ENCODE data around the gene DDC.
"Not testable (repeated sequence)": the region's sequence is repeated elsewhere in the genome, so short reads cannot be mapped to it uniquely, and the experiment has no call there.

The DDC gene

DNA sequence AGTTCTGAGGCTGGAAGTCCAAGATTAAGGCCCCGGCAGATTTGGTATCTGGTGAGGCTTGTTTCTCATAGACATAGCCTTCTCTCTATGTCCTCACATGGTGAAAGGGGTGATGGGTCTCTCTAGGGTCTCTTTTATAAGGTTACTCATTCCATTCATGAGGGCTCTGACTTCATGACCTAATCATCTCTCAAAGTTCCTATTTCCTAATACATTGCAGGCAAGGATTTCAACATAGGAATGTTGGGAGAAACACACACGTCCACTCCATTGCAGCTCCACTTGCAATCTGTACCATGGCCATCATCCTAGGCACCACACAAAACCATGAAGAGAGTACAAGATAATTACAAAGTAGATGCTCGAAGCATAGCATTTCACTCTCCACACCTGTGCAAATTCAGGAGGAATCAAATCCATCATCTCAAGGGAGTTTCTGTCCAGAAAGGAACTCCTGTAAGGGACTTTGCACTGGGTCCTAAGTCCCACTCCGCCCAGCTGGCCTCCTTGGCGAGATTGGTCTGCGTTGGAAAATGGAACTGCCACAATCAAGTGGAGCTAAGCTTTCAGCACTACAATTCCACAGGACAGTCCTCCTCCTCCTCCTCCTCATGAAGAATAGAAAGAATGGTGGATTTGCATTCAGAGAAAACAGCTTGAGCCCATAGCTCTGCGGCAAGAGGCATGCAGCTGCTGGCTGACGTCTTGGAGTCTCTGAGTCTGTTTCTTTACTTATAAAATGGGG lies 8.8 kb downstream of the DDC start:
- no peak overlapping the region for H3K4me3 ChIP-seq (ENCODE audit: insufficient read depth, low read depth, low read length, poor library complexity, severe bottlenecking)
- H3K36me3 ChIP-seq (ENCODE audit: control insufficient read depth, insufficient read depth, low read length), result no peaks in the 10 kb centered on the region
- no peaks in the 10 kb centered on the region for H3K4me1 ChIP-seq (ENCODE audit: control insufficient read depth, insufficient read depth, low read length, poor library complexity, severe bottlenecking)
- DNase-seq, result no peak
- H3K27ac ChIP-seq (ENCODE audit: insufficient read depth, low read length, poor library complexity, severe bottlenecking), result no peak overlapping the region
- peaks cover 3% of the 10 kb centered on the region for H3K27me3 ChIP-seq (replicated peaks; ENCODE audit: control insufficient read depth, insufficient read depth, low read length, poor library complexity, severe bottlenecking)
- no peaks in the 10 kb centered on the region for H3K9me3 ChIP-seq (ENCODE audit: control insufficient read depth, low read length)

DNA sequence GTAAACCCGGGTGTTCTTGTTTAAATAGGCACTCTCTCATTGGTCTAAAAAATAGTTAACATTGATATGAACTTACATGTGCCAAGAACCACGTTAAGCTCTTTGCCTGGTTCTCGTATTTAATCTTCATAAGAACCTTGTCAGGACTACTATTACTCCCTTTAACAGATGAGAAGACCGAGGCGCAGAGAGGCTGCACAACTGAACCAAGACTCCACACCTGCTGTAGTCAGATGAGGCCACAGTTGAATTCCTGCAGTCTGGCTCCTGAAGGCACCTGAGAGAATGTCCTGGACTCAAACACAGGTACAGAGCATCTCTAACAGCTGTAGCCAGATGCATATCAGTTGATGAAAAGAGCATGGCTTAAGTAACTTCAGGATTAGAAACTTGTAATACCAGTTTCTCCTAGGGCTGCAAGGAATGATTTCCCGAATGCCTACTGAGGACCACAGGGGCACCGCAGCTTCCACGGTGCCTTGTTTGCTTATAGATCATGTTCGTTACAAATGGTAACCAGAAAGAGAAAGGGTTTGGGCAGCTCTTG lies 9.5 kb downstream of the DDC start:
- no peak for DNase-seq
- Histone ChIP-seq H3K9me3 (ENCODE audit: control insufficient read depth, low read length) (no peaks in the 10 kb centered on the region), H3K27me3 (replicated peaks; ENCODE audit: control insufficient read depth, insufficient read depth, low read length, poor library complexity, severe bottlenecking) (peaks cover 3% of the 10 kb centered on the region), H3K4me1 (ENCODE audit: control insufficient read depth, insufficient read depth, low read length, poor library complexity, severe bottlenecking) (no peaks in the 10 kb centered on the region), H3K4me3 (ENCODE audit: insufficient read depth, low read depth, low read length, poor library complexity, severe bottlenecking) (no peak overlapping the region), H3K27ac (ENCODE audit: insufficient read depth, low read length, poor library complexity, severe bottlenecking) (no peak overlapping the region), H3K36me3 (ENCODE audit: control insufficient read depth, insufficient read depth, low read length) (no peaks in the 10 kb centered on the region)

DNA sequence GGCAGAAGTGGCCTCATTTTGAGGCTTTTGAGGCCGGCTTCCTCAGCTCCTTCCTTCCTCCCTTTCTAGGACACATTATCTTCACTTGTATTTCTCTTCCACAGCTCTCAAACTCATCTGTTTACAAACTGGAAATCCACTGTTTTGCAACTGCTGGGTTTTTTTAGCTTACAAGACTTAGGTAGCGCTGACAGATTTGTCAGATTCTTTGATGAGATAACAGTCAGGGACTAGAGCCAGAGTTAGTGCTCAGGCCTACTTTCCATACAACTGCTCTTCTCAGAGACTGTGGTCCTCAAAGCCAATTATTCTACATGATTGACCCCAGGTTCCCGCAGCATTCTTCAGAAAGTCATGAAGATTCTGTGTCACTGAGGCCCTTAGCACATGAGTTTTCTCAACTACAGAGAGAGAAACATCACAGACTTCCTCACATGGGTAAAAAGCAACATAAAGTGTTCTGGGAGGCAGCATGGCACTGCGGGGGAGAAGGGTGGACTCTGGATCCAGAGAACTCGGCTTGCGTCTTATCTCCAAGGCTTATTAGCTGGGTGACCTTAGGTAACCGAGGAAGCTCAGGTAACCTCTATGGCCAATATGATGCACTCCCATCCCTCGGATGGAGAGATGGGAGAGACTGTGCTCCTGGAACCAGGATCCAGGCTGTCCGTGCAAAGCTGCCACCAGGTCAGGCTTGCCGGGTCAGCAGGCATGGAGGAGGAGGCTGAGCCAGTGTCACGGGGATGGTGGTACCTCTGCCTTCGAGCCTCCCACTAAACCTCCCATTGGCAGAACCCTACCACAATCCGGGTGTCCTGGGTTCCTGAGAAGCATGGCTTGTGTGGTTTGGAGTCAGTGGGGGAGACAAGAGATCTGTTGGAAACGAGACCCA lies 10.5 kb downstream of the DDC start:
- Histone ChIP-seq H3K4me3 (ENCODE audit: insufficient read depth, low read depth, low read length, poor library complexity, severe bottlenecking) (no peak overlapping the region), H3K9me3 (ENCODE audit: control insufficient read depth, low read length) (no peaks in the 10 kb centered on the region), H3K36me3 (ENCODE audit: control insufficient read depth, insufficient read depth, low read length) (no peaks in the 10 kb centered on the region), H3K4me1 (ENCODE audit: control insufficient read depth, insufficient read depth, low read length, poor library complexity, severe bottlenecking) (no peaks in the 10 kb centered on the region), H3K27me3 (replicated peaks; ENCODE audit: control insufficient read depth, insufficient read depth, low read length, poor library complexity, severe bottlenecking) (peaks cover 3% of the 10 kb centered on the region), H3K27ac (ENCODE audit: insufficient read depth, low read length, poor library complexity, severe bottlenecking) (no peak overlapping the region)
- no peak for DNase-seq

DNA sequence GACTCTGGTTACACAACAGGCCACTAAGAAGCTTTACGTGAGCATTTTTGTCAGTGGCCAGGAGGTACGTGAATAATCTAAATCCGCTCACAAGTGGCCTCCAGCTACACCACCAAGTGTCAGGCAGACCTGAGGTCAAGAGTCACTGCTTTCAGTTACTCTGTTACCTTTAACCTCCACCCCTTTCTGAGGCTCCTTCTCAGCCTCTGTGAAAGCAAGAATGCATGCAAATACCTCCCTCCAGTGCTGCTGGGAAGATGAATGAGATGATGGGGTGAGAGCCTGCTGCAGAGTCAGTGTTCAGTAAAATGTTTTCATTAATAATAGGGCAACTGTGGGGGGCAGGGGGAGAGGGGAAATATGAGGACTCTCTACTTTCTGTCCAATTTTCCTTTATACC lies 11.2 kb downstream of the DDC start:
- Histone ChIP-seq H3K4me3 (ENCODE audit: insufficient read depth, low read depth, low read length, poor library complexity, severe bottlenecking) (no peak overlapping the region), H3K9me3 (ENCODE audit: control insufficient read depth, low read length) (no peaks in the 10 kb centered on the region), H3K4me1 (ENCODE audit: control insufficient read depth, insufficient read depth, low read length, poor library complexity, severe bottlenecking) (no peaks in the 10 kb centered on the region), H3K27ac (ENCODE audit: insufficient read depth, low read length, poor library complexity, severe bottlenecking) (no peak overlapping the region), H3K27me3 (replicated peaks; ENCODE audit: control insufficient read depth, insufficient read depth, low read length, poor library complexity, severe bottlenecking) (peaks cover 3% of the 10 kb centered on the region), H3K36me3 (ENCODE audit: control insufficient read depth, insufficient read depth, low read length) (no peaks in the 10 kb centered on the region)
- DNase-seq, result no peak

DNA sequence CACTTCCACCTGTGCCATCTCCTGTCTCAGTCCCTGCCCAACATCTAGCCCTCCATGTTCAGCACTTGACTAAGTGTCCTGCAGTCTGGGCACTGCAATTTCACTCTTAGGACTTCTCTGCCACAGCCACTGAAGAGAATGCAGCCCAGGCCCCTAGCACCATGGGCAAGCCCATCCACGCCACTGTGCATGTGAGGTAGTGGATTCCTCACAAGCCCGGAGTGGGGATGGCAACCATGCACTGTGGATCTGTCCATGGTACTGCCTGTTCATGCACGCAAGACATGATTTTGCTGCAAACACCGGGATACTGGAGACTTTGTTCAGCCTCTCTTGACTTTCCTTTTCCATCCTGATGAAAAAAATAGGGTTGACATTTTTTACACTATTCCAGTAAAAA lies 12.3 kb downstream of the DDC start:
- no peak for DNase-seq
- no peaks in the 10 kb centered on the region for H3K4me1 ChIP-seq (ENCODE audit: control insufficient read depth, insufficient read depth, low read length, poor library complexity, severe bottlenecking)
- H3K36me3 ChIP-seq (ENCODE audit: control insufficient read depth, insufficient read depth, low read length), result no peaks in the 10 kb centered on the region
- H3K4me3 ChIP-seq (ENCODE audit: insufficient read depth, low read depth, low read length, poor library complexity, severe bottlenecking), result no peak overlapping the region
- peaks cover 3% of the 10 kb centered on the region for H3K27me3 ChIP-seq (replicated peaks; ENCODE audit: control insufficient read depth, insufficient read depth, low read length, poor library complexity, severe bottlenecking)
- no peak overlapping the region for H3K27ac ChIP-seq (ENCODE audit: insufficient read depth, low read length, poor library complexity, severe bottlenecking)
- no peaks in the 10 kb centered on the region for H3K9me3 ChIP-seq (ENCODE audit: control insufficient read depth, low read length)

DNA sequence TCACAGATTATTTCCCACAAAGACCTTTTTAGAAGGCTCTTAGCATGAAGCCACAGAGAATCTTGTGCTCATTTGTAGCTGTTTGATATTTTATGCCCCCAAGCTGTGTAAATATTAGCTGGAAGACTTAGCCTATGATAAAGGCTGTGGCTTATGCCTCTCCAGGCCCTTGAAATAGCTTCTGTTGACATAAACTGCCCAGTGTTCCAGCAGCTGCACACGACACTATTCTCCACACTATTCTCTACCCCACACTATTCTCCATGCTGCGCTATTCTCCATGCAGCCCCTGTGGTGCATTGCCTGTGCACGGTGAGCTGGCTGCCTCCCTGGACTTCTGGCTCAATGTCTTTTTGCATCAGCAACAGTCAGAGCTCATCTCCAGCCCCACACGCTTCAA lies 13.1 kb downstream of the DDC start:
- Histone ChIP-seq H3K9me3 (ENCODE audit: control insufficient read depth, low read length) (no peaks in the 10 kb centered on the region), H3K36me3 (ENCODE audit: control insufficient read depth, insufficient read depth, low read length) (no peaks in the 10 kb centered on the region), H3K4me3 (ENCODE audit: insufficient read depth, low read depth, low read length, poor library complexity, severe bottlenecking) (no peak overlapping the region), H3K27me3 (replicated peaks; ENCODE audit: control insufficient read depth, insufficient read depth, low read length, poor library complexity, severe bottlenecking) (peaks cover 3% of the 10 kb centered on the region), H3K27ac (ENCODE audit: insufficient read depth, low read length, poor library complexity, severe bottlenecking) (no peak overlapping the region), H3K4me1 (ENCODE audit: control insufficient read depth, insufficient read depth, low read length, poor library complexity, severe bottlenecking) (no peaks in the 10 kb centered on the region)
- DNase-seq, result no peak

DNA sequence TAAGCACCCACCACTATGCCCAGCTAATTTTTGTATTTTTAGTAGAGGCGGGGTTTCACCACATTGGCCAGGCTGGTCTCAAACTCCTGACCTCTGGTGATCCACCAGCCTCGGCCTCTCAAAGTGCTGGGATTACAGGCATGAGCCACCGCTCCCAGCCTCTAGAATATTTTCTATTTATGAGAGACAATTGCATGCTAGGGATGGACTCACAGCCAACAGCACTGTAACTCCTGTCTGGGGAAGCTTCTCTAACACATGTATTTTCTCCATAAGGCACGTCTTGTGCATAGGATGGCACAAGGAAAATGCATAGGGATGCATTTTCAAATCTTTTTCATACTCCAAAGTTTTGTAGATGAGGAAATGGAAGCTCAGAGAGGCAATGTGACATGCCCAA lies 19.6 kb downstream of the DDC start:
- not testable (repeated sequence) for H3K4me3 ChIP-seq (ENCODE audit: insufficient read depth, low read depth, low read length, poor library complexity, severe bottlenecking); H3K27ac ChIP-seq (ENCODE audit: insufficient read depth, low read length, poor library complexity, severe bottlenecking); H3K36me3 ChIP-seq (ENCODE audit: control insufficient read depth, insufficient read depth, low read length); H3K9me3 ChIP-seq (ENCODE audit: control insufficient read depth, low read length); H3K4me1 ChIP-seq (ENCODE audit: control insufficient read depth, insufficient read depth, low read length, poor library complexity, severe bottlenecking); H3K27me3 ChIP-seq (replicated peaks; ENCODE audit: control insufficient read depth, insufficient read depth, low read length, poor library complexity, severe bottlenecking); DNase-seq

DNA sequence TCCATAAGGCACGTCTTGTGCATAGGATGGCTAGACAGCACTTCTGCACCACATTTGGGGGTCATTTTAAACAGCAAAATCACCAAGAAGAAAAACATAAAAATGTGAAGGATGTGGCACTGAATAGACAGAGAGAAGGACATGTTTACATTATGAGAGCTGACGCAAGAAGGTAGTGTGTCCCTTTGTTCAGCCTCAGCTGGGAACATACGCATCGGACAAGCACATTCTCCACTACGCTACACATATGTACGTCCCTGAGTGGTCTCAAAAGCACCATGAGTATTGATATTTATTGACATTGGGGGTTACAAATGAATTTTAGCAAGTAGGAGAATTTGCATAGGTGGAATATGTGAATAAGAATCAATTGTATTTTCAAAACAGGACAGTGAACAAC lies 20.2 kb downstream of the DDC start:
- Histone ChIP-seq H3K36me3 (ENCODE audit: control insufficient read depth, insufficient read depth, low read length) (no peaks in the 10 kb centered on the region), H3K9me3 (ENCODE audit: control insufficient read depth, low read length) (no peaks in the 10 kb centered on the region), H3K27me3 (replicated peaks; ENCODE audit: control insufficient read depth, insufficient read depth, low read length, poor library complexity, severe bottlenecking) (no peaks in the 10 kb centered on the region), H3K4me3 (ENCODE audit: insufficient read depth, low read depth, low read length, poor library complexity, severe bottlenecking) (no peak overlapping the region), H3K4me1 (ENCODE audit: control insufficient read depth, insufficient read depth, low read length, poor library complexity, severe bottlenecking) (no peaks in the 10 kb centered on the region), H3K27ac (ENCODE audit: insufficient read depth, low read length, poor library complexity, severe bottlenecking) (no peak overlapping the region)
- no peak for DNase-seq

DNA sequence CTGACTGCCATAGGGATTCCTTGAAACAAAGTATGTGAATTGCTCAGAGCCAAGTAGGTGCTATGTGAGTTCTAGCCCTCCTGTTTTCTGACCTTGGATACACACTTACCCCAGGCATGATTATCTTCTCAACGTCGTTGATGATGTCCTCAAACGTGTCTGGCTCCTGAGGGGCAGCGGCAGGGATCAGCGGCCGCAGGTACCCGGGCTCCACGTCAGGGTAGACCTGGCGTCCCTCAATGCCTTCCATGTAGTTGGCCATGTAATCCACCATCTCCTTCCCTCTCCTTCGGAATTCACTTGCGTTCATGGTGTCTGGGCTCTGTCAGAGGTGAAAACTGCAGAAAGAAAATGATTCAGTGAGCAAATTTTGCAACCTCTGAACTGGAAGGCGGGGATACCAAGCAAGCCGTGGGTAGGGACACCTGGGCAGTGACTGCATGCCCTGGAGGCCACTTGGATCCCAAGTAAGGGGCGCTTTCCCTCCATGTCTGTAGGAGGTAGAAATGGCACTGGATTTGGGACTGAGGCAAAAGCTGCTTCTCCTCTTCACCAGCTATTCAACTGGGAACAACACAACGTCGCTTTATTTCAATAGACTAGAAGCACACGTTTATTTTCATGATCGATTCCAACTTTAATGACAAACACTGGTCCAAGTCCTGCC lies 21.3 kb downstream of the DDC start:
- Histone ChIP-seq H3K36me3 (ENCODE audit: control insufficient read depth, insufficient read depth, low read length) (no peaks in the 10 kb centered on the region), H3K9me3 (ENCODE audit: control insufficient read depth, low read length) (no peaks in the 10 kb centered on the region), H3K27ac (ENCODE audit: insufficient read depth, low read length, poor library complexity, severe bottlenecking) (no peak overlapping the region), H3K27me3 (replicated peaks; ENCODE audit: control insufficient read depth, insufficient read depth, low read length, poor library complexity, severe bottlenecking) (no peaks in the 10 kb centered on the region), H3K4me1 (ENCODE audit: control insufficient read depth, insufficient read depth, low read length, poor library complexity, severe bottlenecking) (no peaks in the 10 kb centered on the region), H3K4me3 (ENCODE audit: insufficient read depth, low read depth, low read length, poor library complexity, severe bottlenecking) (no peak overlapping the region)
- DNase-seq, result no peak

Measured in effector memory CD4-positive, alpha-beta T cell (primary cell).